ENCODE data around the gene HTD2.
"Not testable (repeated sequence)": the region's sequence is repeated elsewhere in the genome, so short reads cannot be mapped to it uniquely, and the experiment has no call there.

HTD2 gene

DNA sequence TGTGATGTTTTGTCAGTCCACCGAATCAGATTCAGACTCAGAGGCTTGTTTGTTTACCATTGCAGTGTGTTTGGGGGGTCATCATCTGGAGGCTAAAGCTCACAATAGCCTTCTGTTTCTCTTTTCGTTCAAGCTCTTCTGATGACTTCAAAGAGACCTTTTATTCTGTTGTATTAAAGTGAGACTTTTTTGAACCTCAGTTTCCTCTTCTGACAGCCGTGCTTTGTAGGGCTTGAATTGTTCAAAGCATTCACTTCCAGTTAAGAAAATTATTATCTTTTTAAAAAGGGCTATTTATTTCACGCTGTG is 27.6 kb downstream of the HTD2 start:
- POLR2A ChIA-PET: no interaction called here

DNA sequence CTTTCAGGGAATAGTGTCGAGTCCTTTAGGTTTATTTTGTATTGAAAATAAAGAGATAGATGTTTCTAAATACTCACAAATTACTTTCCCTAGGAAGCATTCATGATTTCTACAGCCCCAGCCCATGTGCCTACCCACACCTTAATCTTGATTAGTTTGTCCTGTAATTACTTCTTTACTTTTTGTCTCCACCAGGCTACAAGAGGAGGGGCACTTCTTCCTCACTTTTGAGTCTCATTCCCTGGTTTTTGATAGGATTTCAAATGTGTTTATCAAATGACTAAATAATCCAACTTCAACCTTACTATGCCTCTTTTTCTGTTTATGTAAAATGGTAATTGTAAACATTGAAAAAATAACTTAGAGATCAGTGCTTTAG is 28.2 kb downstream of the HTD2 start:
- ChIA-PET CTCF (interaction anchor here (0.6 to 11.5 kb wide), 18 partner anchors 9 to 291 kb away, joined by 3 to 101 read pairs (median 6); partner anchors contain the start of genes HTD2 and RPP14), POLR2A (no interaction called here)
- no peak for DNase-seq (ENCODE audit: extremely low spot score)
- TF ChIP-seq, protein P1, sequence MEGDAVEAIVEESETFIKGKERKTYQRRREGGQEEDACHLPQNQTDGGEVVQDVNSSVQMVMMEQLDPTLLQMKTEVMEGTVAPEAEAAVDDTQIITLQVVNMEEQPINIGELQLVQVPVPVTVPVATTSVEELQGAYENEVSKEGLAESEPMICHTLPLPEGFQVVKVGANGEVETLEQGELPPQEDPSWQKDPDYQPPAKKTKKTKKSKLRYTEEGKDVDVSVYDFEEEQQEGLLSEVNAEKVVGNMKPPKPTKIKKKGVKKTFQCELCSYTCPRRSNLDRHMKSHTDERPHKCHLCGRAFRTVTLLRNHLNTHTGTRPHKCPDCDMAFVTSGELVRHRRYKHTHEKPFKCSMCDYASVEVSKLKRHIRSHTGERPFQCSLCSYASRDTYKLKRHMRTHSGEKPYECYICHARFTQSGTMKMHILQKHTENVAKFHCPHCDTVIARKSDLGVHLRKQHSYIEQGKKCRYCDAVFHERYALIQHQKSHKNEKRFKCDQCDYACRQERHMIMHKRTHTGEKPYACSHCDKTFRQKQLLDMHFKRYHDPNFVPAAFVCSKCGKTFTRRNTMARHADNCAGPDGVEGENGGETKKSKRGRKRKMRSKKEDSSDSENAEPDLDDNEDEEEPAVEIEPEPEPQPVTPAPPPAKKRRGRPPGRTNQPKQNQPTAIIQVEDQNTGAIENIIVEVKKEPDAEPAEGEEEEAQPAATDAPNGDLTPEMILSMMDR (IDR thresholded peaks at IDR 0.05; ENCODE audit: control extremely low read depth, extremely low read depth, low read depth, missing control alignments): no peak

More for the DNA sequence above, 27.6 kb downstream of the HTD2 start:
- no peak for DNase-seq (ENCODE audit: extremely low spot score)
- TF ChIP-seq, protein P1 (IDR thresholded peaks at IDR 0.05; ENCODE audit: control extremely low read depth, extremely low read depth, low read depth, missing control alignments): no peak
- CTCF ChIA-PET: interaction anchor here (0.6 to 11.5 kb wide), 17 partner anchors 8 to 292 kb away, joined by 3 to 101 read pairs (median 6); partner anchors contain the start of genes HTD2 and RPP14

DNA sequence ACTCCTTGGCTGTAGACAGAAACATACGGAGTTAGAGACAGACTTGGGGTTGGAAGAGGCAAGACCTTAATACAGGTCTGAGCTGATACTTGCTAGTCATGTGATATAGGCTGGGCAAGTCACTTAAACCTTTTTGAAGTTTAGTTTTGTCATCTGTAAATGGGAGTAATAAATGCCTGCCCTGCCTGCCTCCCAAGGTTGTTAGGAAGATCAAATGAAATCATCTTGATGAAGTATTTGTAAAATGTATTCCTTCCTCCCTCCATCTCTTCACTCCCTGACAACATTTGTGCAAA is 29.3 kb downstream of the HTD2 start:
- ChIA-PET CTCF (interaction anchor here (0.7 to 11.5 kb wide), 10 partner anchors 10 to 80 kb away, joined by 3 to 101 read pairs (median 10); partner anchors contain the start of genes HTD2 and RPP14), POLR2A (interaction anchor here (0.6 to 0.8 kb wide), 2 partner anchors 17 to 20 kb away, joined by 3 to 5 read pairs; no protein-coding TSS in a partner anchor)
- no peak for DNase-seq (ENCODE audit: extremely low spot score)
- TF ChIP-seq, protein P1 (IDR thresholded peaks at IDR 0.05; ENCODE audit: control extremely low read depth, extremely low read depth, low read depth, missing control alignments): no peak

DNA sequence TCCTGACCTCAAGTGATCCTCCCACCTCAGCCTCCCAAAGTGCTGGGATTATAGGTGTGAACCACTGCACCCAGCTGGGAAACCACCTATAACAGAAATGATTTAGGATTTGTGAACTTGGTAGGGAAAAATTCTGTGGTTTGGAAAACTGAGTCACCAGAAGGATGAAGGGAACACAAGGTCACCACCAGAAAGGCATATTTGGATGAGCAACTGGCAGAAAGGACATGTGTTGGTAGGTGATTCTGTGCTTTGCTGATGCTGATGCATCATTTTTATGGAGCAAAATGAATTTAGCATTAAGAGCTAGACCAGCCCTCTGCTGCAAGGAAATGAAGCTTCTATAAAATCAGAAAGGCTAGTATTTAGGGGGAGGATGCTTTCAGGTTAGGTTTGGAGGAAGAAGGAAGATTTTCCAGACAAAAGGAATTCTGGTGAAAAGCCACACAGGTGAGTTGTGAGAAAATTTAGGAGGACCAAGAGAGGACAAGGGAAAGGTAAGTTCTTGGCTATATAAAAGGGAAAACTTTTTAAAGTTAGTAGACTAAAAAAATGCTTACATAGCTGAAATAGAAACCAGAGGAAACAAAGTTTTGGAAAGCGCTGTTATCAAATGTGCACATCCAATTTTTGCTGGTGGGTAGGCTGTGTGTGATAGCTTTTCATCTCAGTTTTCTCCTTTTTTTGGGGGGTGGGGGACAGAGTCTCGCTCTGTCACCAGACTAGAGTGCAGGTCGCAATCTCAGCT is 30.0 kb downstream of the HTD2 start:
- TF ChIP-seq, protein P1 (IDR thresholded peaks at IDR 0.05; ENCODE audit: control extremely low read depth, extremely low read depth, low read depth, missing control alignments): no peak
- DNase-seq (ENCODE audit: extremely low spot score): no peak
- CTCF ChIA-PET: interaction anchor here (0.7 to 11.5 kb wide), 11 partner anchors 10 to 155 kb away, joined by 3 to 101 read pairs (median 6); partner anchors contain the start of genes HTD2, KCTD6 and RPP14
- POLR2A ChIA-PET: no interaction called here

DNA sequence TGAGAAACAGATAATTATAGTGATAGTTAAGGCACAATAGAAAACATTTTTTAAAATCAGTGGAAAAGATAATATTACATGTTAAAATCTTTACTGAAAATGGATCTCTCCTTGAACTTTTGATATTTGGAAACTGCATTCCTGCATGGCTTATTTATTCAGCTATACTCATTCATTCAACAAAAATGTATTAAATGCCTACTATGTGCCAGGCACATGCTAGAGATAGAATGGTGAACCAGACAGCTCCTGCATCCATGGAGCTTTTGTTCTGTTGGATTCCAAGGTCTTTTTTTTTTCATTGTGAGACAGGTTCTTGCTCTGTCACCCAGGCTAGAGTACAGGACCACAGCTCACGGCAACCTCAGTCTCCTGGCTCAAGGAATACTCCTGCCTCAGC is 30.9 kb downstream of the HTD2 start:
- ChIA-PET POLR2A (no interaction called here), CTCF (interaction anchor here (0.8 to 11.5 kb wide), 6 partner anchors 9 to 154 kb away, joined by 3 to 101 read pairs (median 5); partner anchors contain the start of genes HTD2, KCTD6 and RPP14)
- TF ChIP-seq, protein P1 (IDR thresholded peaks at IDR 0.05; ENCODE audit: control extremely low read depth, extremely low read depth, low read depth, missing control alignments): no peak
- DNase-seq (ENCODE audit: extremely low spot score): no peak

DNA sequence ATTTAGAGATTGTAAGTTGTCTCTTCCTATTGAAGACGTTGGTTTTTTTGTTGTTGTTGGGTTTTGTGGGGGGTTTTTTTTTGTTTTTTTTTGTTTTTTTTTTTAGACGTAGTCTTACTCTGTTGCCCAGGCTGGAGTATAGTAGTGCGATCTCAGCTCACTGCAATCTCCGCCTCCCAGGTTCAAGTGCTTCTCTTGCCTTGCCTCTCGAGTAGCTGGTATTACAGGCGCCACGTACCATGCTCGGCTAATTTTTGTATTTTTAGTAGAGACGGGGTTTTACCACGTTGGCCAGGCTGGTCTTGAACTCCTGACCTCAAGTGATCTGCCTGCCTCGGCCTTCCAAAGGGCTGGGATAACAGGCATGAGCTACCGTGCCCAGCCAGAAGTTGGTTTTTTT is 32.8 kb downstream of the HTD2 start:
- DNase-seq (ENCODE audit: extremely low spot score); POLR2A ChIA-PET: not testable (repeated sequence)
- CTCF ChIA-PET: interaction anchor here (0.8 to 11.5 kb wide), 3 partner anchors 12 to 33 kb away, joined by 3 to 101 read pairs (median 4); partner anchors contain the start of genes HTD2 and RPP14

DNA sequence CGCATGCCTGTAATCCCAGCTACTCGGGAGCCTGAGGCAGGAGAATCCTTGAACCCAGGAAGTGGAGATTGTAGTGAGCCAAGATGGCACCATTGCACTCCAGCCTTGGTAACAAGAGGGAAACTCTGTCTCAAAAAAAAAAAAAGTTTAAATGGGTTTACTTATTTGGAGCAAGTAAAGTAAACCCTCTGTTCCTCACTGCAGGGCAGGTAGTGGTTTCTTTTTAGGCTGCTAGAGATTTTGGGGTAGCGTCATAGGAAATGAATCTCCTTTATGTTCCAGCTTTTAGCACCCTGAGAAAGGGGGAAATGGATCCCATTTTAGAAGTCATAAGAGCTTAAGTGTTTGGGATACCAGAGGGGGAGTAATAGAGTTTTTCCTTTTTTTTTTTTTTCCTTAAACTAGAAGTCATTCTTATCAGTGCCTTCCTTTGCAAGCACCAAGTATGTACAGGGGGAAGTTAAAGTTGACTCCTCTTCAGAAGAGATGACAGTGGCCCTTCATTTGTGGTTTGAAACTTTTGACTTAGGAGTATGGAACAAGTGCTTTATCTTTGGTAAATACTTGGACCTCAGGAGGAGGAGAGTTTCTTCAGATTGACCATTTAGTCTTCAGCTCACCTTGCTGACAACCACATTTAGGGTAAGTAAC is 34.4 kb downstream of the HTD2 start:
- no peak for DNase-seq (ENCODE audit: extremely low spot score)
- ChIA-PET POLR2A (no interaction called here), CTCF (interaction anchor here (1.1 to 11.5 kb wide), 4 partner anchors 11 to 52 kb away, joined by 3 to 101 read pairs (median 4); partner anchors contain the start of genes HTD2 and RPP14)
- TF ChIP-seq, protein P1 (IDR thresholded peaks at IDR 0.05; ENCODE audit: control extremely low read depth, extremely low read depth, low read depth, missing control alignments): no peak
